Upper lobe of left lung (tissue), 4 donors: ENCODE measurements around the gene TTLL4.

Experiments
- EP300 ChIP-seq, 4 donors: sonication (generic); formaldehyde crosslinking; IDR thresholded peaks; one replicate each; pipeline ENCODE4 v1.5.1; 2017; ENCODE audit warnings: antibody characterized with exemption in 4 of 4, control low read depth in 2 of 4
- TF ChIP-seq, protein P1 (sequence below), 6 experiments: fragments of 450-650 bp in 4 of 6; fragments of 200-600 bp in 2 of 6; sonication (generic) in 2 of 6; IDR thresholded peaks; one replicate each; pipeline ENCODE4 v1.5.1; 2016 to 2019; ENCODE audit warnings: antibody characterized with exemption in 6 of 6

DNA sequence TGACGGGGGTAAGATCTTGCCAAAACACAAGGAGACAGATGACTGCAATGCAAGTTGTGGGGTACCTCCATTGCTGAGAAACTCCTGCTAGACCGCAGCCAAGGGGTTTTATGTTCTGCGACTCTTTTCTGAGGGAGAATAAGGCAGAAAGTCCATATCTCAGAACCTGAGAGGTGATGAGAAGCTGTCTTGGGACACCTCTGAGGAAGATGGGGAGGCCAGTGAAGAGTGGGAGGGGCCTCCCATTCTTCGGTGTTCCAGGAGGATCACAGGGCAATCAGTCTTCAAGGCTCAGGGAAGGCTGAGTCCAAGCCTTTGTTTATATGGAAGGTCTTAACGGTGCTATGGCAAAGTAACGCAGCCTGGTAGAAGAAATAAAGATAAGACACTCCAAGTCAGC lies 89.4 kb downstream of the TTLL4 start:
- TF ChIP-seq, protein P1, sequence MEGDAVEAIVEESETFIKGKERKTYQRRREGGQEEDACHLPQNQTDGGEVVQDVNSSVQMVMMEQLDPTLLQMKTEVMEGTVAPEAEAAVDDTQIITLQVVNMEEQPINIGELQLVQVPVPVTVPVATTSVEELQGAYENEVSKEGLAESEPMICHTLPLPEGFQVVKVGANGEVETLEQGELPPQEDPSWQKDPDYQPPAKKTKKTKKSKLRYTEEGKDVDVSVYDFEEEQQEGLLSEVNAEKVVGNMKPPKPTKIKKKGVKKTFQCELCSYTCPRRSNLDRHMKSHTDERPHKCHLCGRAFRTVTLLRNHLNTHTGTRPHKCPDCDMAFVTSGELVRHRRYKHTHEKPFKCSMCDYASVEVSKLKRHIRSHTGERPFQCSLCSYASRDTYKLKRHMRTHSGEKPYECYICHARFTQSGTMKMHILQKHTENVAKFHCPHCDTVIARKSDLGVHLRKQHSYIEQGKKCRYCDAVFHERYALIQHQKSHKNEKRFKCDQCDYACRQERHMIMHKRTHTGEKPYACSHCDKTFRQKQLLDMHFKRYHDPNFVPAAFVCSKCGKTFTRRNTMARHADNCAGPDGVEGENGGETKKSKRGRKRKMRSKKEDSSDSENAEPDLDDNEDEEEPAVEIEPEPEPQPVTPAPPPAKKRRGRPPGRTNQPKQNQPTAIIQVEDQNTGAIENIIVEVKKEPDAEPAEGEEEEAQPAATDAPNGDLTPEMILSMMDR (IDR thresholded peaks at IDR 0.05): no peak
- no peak for TF ChIP-seq EP300 (IDR thresholded peaks at IDR 0.05)
